ENCODE data around the gene GAPVD1. TPM values are rescaled to one million over a fixed set of nuclear protein-coding genes. Genes with fewer than 3 reads are reported as not detected.

Gene GAPVD1
- total and polyA plus RNA-seq, 10 of the 15 experiments (the other 5 are each of a cell fraction or from before 2014, with no cell fraction given): 4.3 to 36.6 (median 25.9) TPM

DNA sequence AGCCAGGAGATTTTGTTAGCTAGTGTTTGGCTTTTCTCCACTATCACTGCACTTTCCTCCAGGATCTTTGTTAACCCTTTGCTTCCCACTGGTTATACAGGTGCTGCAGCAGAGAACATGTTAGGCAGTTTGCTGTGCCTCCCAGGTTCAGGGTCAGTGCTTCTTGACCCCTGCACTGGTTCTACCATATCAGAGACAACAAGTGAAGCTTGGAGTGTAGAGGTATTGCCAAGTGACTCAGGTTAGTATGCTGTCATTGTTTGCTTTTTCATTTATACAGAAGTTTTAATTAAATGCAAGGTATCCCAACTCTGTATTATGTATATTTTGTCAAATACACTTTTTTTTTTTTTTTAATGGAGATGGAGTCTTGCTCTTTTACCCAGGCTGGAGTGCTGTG lies 68.4 kb downstream of the GAPVD1 start:
- intact Hi-C loops (cut with micrococcal nuclease; ENCODE audit: unreplicated experiment): no loop called here
- no peak for FAIRE-seq
- POLR2A ChIA-PET: no interaction called here
- no TSS peak for BruUV-seq (replicated peaks)
- CTCF ChIA-PET: no interaction called here
- no peak overlapping the region for H2AFZ ChIP-seq (ENCODE audit: control insufficient read depth, low read depth, low read length)
- no peaks in the 10 kb centered on the region; the same call in none of the 3 replicates for H3K9me3 ChIP-seq (replicated peaks; ENCODE audit: control insufficient read depth, insufficient read depth, low read length)
- no peak for DNase-seq (ENCODE audit: low read depth, low spot score)
- in situ Hi-C loops (cut with MboI): no loop called here
- H3K27ac ChIP-seq (ENCODE audit: control insufficient read depth, insufficient read depth): no peak overlapping the region
- no peaks in the 10 kb centered on the region for H3K79me2 ChIP-seq (ENCODE audit: control insufficient read depth, insufficient read depth, low read length)
- no peak overlapping the region for H3K4me2 ChIP-seq (ENCODE audit: control insufficient read depth, insufficient read depth)
- ATAC-seq: no peak
- H3K9ac ChIP-seq (ENCODE audit: control insufficient read depth, insufficient read depth, low read length): no peak overlapping the region
- H3K4me1 ChIP-seq (ENCODE audit: control insufficient read depth, insufficient read depth, low read length): no peaks in the 10 kb centered on the region; the same call in 1 of the 2 replicates
- no peaks in the 10 kb centered on the region for H3K27me3 ChIP-seq (replicated peaks in 1 of 2; ENCODE audit: control insufficient read depth in 2 of 2, insufficient read depth in 2 of 2, low read length in 1 of 2)
- SMC1A ChIA-PET (ENCODE audit: uncharacterized antibody, unreplicated experiment): no interaction called here
- RAD21 ChIA-PET (ENCODE audit: unreplicated experiment): no interaction called here
- H3K36me3 ChIP-seq (ENCODE audit: control insufficient read depth in 2 of 2, insufficient read depth in 2 of 2, low read length in 1 of 2): peaks cover 5 to 20% of the 10 kb centered on the region in 2 experiments
- no peak overlapping the region for H3K4me3 ChIP-seq
- H4K20me1 ChIP-seq (ENCODE audit: control insufficient read depth, insufficient read depth): no peaks in the 10 kb centered on the region
- TF ChIP-seq PAX8 (IDR thresholded peaks at IDR 0.05) (no peak), RCOR1 (conservative IDR thresholded peaks at IDR 0.05; ENCODE audit: low read depth, low read length) (no peak), BCL11A (IDR thresholded peaks at IDR 0.05; ENCODE audit: low read depth, low read length) (no peak), BCL3 (IDR thresholded peaks at IDR 0.05; ENCODE audit: borderline replicate concordance, insufficient read depth, low read depth, low read length, poor library complexity, severe bottlenecking) (no peak), SKIL (IDR thresholded peaks at IDR 0.05; ENCODE audit: low read depth, poor library complexity, severe bottlenecking) (no peak), RAD21 (IDR thresholded peaks at IDR 0.05; ENCODE audit: insufficient read depth, low read depth, low read length) (no peak)

Data from GM12878 (cell line).